Panc1 (cell line): ENCODE results near the gene SIL1. TPM values are rescaled to one million over a fixed set of nuclear protein-coding genes. Genes with fewer than 3 reads are reported as not detected.

Source experiments
- ATAC-seq: fragments of 200-7000 bp; cut with Tn5 transposase; 2 replicates; pipeline ENCODE4 v1.9.1; 2020; ENCODE audit warnings: mild to moderate bottlenecking, moderate library complexity
- BruUV-seq: library from RNA; stranded (reverse); fragments of 400-500 nt; replicated peaks from 2 replicates; lab custom pipeline; 2021; lab: Mats Ljungman, UMichigan
- CTCF ChIA-PET: fragments of 300-600 bp; sonication (Branson Sonifier 250); formaldehyde crosslinking; loops from one replicate; lab custom pipeline; 2022; ENCODE audit warnings: antibody characterized with exemption; lab: Charles Lee
- POLR2A ChIA-PET: fragments of 300-600 bp; sonication (Branson Sonifier 250); formaldehyde crosslinking; loops from one replicate; lab custom pipeline; 2022; ENCODE audit warnings: antibody characterized with exemption; lab: Charles Lee
- DNase-seq: peaks from one replicate; pipeline ENCODE4 v3.0.0-alpha.2; 2010; ENCODE audit warnings: low read depth, low spot score
- H3K27ac ChIP-seq: 2 replicates; pipeline ENCODE4 v1.5.1; 2011; ENCODE audit warnings: mild to moderate bottlenecking, low read length, inconsistent platforms
- H3K27me3 ChIP-seq: fragments of 200-500 bp; sonication (Bioruptor generic); 2 replicates; pipeline ENCODE4 v1.6.0; 2014; ENCODE audit warnings: low read length, inconsistent platforms; ENCODE audit not compliant: control insufficient read depth, insufficient read depth
- H3K36me3 ChIP-seq: fragments of 200-500 bp; sonication (Bioruptor generic); 2 replicates; pipeline ENCODE4 v1.5.1; 2014; ENCODE audit warnings: inconsistent platforms, mild to moderate bottlenecking, low read length, moderate library complexity; ENCODE audit not compliant: control insufficient read depth, insufficient read depth
- H3K4me1 ChIP-seq: 2 replicates; pipeline ENCODE4 v1.5.1; 2011; ENCODE audit warnings: inconsistent platforms, mild to moderate bottlenecking, low read length, moderate library complexity; ENCODE audit not compliant: control insufficient read depth, insufficient read depth
- H3K4me3 ChIP-seq, 2 experiments: 2 replicates each; pipeline ENCODE4 v1.5.1; 2011 to 2012; ENCODE audit warnings: low read depth in 2 of 2, low read length in 2 of 2, mild to moderate bottlenecking in 2 of 2, inconsistent platforms in 1 of 2, moderate library complexity in 1 of 2
- H3K9me3 ChIP-seq: fragments of 200-500 bp; sonication (Bioruptor generic); 2 replicates; pipeline ENCODE4 v1.5.1; 2014; ENCODE audit warnings: low read depth, mild to moderate bottlenecking, inconsistent platforms, low read length, moderate library complexity; ENCODE audit not compliant: control insufficient read depth, insufficient read depth
- POLR2AphosphoS5 ChIP-seq: IDR thresholded peaks from 2 replicates; pipeline ENCODE4 v1.6.1; 2012; ENCODE audit warnings: mild to moderate bottlenecking, low read depth, low read length, moderate library complexity
- SIN3A ChIP-seq: IDR thresholded peaks from 2 replicates; pipeline ENCODE4 v1.6.1; 2012; ENCODE audit warnings: low read depth, mild to moderate bottlenecking, low read length, moderate library complexity, borderline replicate concordance; ENCODE audit not compliant: insufficient read depth
- TCF7L2 ChIP-seq: IDR thresholded peaks from 2 replicates; pipeline ENCODE4 v1.6.1; 2011; ENCODE audit warnings: mild to moderate bottlenecking, low read depth, low read length, inconsistent platforms
- in situ Hi-C: cut with HindIII; loops from 2 replicates; pipeline ENCODE4 v1.10.0; 2016; ENCODE audit warnings: low sequenced_read_pairs, low pct_unique_long_range_greater_than_20kb
- intact Hi-C: fragments of 100-400 bp; cut with micrococcal nuclease; formaldehyde crosslinking; loops from one replicate; pipeline ENCODE4 v1.10.0; 2022; ENCODE audit not compliant: unreplicated experiment
- total RNA-seq: library from RNA; stranded (reverse); gene quantifications from one replicate; pipeline ENCODE4 v1.2.1, GENCODE V29; 2021; ENCODE audit not compliant: unreplicated experiment
- TF ChIP-seq, protein P1 (sequence below): fragments of 450-650 bp; IDR thresholded peaks from 2 replicates; pipeline ENCODE4 v1.5.1; 2017; ENCODE audit warnings: mild to moderate bottlenecking
- TF ChIP-seq, protein P2 (sequence below), 2 experiments: IDR thresholded peaks; 2 replicates each; pipeline ENCODE4 v1.6.1; 2011 to 2012; ENCODE audit warnings: low read depth in 2 of 2, control low read depth in 1 of 2, low read length in 1 of 2, mild to moderate bottlenecking in 1 of 2, moderate library complexity in 1 of 2; ENCODE audit not compliant: insufficient read depth in 1 of 2

SIL1 gene
- total RNA-seq, 1 experiment from 2014 or later, result 35.4 TPM

- no peaks in the 10 kb centered on the region; the same call in 1 of the 2 replicates for H3K4me1 ChIP-seq
- BruUV-seq, result no TSS peak
- DNase-seq (no peak), ATAC-seq (no peak)
- H3K4me3 ChIP-seq, result no peak overlapping the region
- no peaks in the 10 kb centered on the region for H3K27me3 ChIP-seq
- TF ChIP-seq, protein P1, sequence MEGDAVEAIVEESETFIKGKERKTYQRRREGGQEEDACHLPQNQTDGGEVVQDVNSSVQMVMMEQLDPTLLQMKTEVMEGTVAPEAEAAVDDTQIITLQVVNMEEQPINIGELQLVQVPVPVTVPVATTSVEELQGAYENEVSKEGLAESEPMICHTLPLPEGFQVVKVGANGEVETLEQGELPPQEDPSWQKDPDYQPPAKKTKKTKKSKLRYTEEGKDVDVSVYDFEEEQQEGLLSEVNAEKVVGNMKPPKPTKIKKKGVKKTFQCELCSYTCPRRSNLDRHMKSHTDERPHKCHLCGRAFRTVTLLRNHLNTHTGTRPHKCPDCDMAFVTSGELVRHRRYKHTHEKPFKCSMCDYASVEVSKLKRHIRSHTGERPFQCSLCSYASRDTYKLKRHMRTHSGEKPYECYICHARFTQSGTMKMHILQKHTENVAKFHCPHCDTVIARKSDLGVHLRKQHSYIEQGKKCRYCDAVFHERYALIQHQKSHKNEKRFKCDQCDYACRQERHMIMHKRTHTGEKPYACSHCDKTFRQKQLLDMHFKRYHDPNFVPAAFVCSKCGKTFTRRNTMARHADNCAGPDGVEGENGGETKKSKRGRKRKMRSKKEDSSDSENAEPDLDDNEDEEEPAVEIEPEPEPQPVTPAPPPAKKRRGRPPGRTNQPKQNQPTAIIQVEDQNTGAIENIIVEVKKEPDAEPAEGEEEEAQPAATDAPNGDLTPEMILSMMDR, result no peak
- no peak for TF ChIP-seq TCF7L2
- no peak for TF ChIP-seq POLR2AphosphoS5
- TF ChIP-seq, protein P2, sequence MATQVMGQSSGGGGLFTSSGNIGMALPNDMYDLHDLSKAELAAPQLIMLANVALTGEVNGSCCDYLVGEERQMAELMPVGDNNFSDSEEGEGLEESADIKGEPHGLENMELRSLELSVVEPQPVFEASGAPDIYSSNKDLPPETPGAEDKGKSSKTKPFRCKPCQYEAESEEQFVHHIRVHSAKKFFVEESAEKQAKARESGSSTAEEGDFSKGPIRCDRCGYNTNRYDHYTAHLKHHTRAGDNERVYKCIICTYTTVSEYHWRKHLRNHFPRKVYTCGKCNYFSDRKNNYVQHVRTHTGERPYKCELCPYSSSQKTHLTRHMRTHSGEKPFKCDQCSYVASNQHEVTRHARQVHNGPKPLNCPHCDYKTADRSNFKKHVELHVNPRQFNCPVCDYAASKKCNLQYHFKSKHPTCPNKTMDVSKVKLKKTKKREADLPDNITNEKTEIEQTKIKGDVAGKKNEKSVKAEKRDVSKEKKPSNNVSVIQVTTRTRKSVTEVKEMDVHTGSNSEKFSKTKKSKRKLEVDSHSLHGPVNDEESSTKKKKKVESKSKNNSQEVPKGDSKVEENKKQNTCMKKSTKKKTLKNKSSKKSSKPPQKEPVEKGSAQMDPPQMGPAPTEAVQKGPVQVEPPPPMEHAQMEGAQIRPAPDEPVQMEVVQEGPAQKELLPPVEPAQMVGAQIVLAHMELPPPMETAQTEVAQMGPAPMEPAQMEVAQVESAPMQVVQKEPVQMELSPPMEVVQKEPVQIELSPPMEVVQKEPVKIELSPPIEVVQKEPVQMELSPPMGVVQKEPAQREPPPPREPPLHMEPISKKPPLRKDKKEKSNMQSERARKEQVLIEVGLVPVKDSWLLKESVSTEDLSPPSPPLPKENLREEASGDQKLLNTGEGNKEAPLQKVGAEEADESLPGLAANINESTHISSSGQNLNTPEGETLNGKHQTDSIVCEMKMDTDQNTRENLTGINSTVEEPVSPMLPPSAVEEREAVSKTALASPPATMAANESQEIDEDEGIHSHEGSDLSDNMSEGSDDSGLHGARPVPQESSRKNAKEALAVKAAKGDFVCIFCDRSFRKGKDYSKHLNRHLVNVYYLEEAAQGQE (IDR thresholded peaks at IDR 0.05; ENCODE audit: insufficient read depth in 1 of 2, low read depth in 2 of 2, low read length in 1 of 2), result no peak
- TF ChIP-seq SIN3A, result no peak
- peaks cover 2% of the 10 kb centered on the region for H3K36me3 ChIP-seq
- intact Hi-C loops, result no loop called here
- CTCF ChIA-PET, result no interaction called here
- H3K27ac ChIP-seq, result no peak overlapping the region
- in situ Hi-C loops, result no loop called here
- no peaks in the 10 kb centered on the region for H3K9me3 ChIP-seq
- POLR2A ChIA-PET, result no interaction called here
Observed at GRCh38 chr5:139121120-139121519, 77.0 kb downstream of the SIL1 start.

GRCh38 chr5:139120521-139120920, 77.6 kb downstream of the SIL1 start:
- no peaks in the 10 kb centered on the region for H3K9me3 ChIP-seq
- ChIA-PET POLR2A (no interaction called here), CTCF (no interaction called here)
- in situ Hi-C loops, result no loop called here
- ATAC-seq (no peak), DNase-seq (no peak)
- peaks cover 2% of the 10 kb centered on the region for H3K36me3 ChIP-seq
- no TSS peak for BruUV-seq
- no peak overlapping the region for H3K27ac ChIP-seq
- no peaks in the 10 kb centered on the region for H3K27me3 ChIP-seq
- H3K4me1 ChIP-seq, result no peaks in the 10 kb centered on the region; the same call in 1 of the 2 replicates
- intact Hi-C loops, result no loop called here
- TF ChIP-seq POLR2AphosphoS5 (no peak), SIN3A (no peak), TCF7L2 (no peak)
- TF ChIP-seq, protein P1, result no peak
- TF ChIP-seq, protein P2 (IDR thresholded peaks at IDR 0.05; ENCODE audit: insufficient read depth in 1 of 2, low read depth in 2 of 2, low read length in 1 of 2), result no peak
- H3K4me3 ChIP-seq, result no peak overlapping the region
